Vagina (tissue), 2 donors: Measurements from ENCODE around the gene VPS13C.

Experiments
- CTCF ChIP-seq, 3 experiments: fragments of 450-650 bp in 2 of 3; fragments of 200-600 bp in 1 of 3; sonication (generic) in 1 of 3; IDR thresholded peaks; one replicate each; pipeline ENCODE4 v1.5.1; 2017 to 2019; ENCODE audit warnings: antibody characterized with exemption in 3 of 3, mild to moderate bottlenecking in 2 of 3, moderate library complexity in 2 of 3
- POLR2A ChIP-seq, 2 donors: fragments of 450-650 bp; IDR thresholded peaks; one replicate each; pipeline ENCODE4 v1.6.1; 2017; ENCODE audit warnings: antibody characterized with exemption in 2 of 2, mild to moderate bottlenecking in 2 of 2, moderate library complexity in 2 of 2
- POLR2AphosphoS5 ChIP-seq, 2 donors: sonication (generic); formaldehyde crosslinking; IDR thresholded peaks; one replicate each; pipeline ENCODE4 v1.9.0; 2017; ENCODE audit warnings: antibody characterized with exemption in 2 of 2, mild to moderate bottlenecking in 2 of 2, low read depth in 1 of 2; ENCODE audit not compliant: insufficient read depth in 1 of 2

GRCh38 chr15:62047282-62047827 lies 12.9 kb downstream of the VPS13C start:
- TF ChIP-seq CTCF (IDR thresholded peaks at IDR 0.05) (no peak), POLR2A (IDR thresholded peaks at IDR 0.05) (no peak), POLR2AphosphoS5 (IDR thresholded peaks at IDR 0.05; ENCODE audit: insufficient read depth in 1 of 2, low read depth in 1 of 2) (no peak)
